WTC11 (cell line): Measurements from ENCODE around the gene NEAT1. TPM values are rescaled to one million over a fixed set of nuclear protein-coding genes. Genes with fewer than 3 reads are reported as not detected.

Source experiments
- ATAC-seq: fragments of 200-7000 bp; cut with Tn5 transposase; 2 replicates; pipeline ENCODE4 v1.10.0; 2021; ENCODE audit warnings: mild to moderate bottlenecking, moderate library complexity
- CTCF ChIA-PET: fragments of 300-600 bp; sonication (Branson Sonifier 250); formaldehyde crosslinking; loops from one replicate; lab custom pipeline; 2021; ENCODE audit warnings: antibody characterized with exemption; lab: Charles Lee
- POLR2A ChIA-PET: fragments of 350-600 bp; sonication (Branson Sonifier 250); formaldehyde crosslinking; loops from one replicate; lab custom pipeline; 2021; ENCODE audit warnings: antibody characterized with exemption; lab: Charles Lee
- DNase-seq: peaks from one replicate; pipeline ENCODE4 v3.0.0; 2021; ENCODE audit warnings: low spot score
- H3K27ac Mint-ChIP-seq: 2 replicates; pipeline ENCODE4 v1.8.0; 2021; ENCODE audit warnings: mixed read lengths
- H3K27me3 Mint-ChIP-seq: 2 replicates; pipeline ENCODE4 v1.8.0; 2021; ENCODE audit warnings: low read depth, mild to moderate bottlenecking, moderate library complexity, mixed read lengths
- H3K36me3 Mint-ChIP-seq: 2 replicates; pipeline ENCODE4 v1.8.0; 2021; ENCODE audit warnings: mixed read lengths
- H3K4me1 Mint-ChIP-seq: 2 replicates; pipeline ENCODE4 v1.8.0; 2022; ENCODE audit warnings: mixed read lengths
- H3K4me3 Mint-ChIP-seq: 2 replicates; pipeline ENCODE4 v1.8.0; 2021; ENCODE audit warnings: mild to moderate bottlenecking, moderate library complexity, mixed read lengths
- H3K9me3 Mint-ChIP-seq: 2 replicates; pipeline ENCODE4 v1.8.0; 2021; ENCODE audit warnings: mixed read lengths
- ATF3 ChIP-seq: sonication (generic); formaldehyde crosslinking; conservative IDR thresholded peaks from 2 replicates; pipeline ENCODE4 v1.8.1; 2022; ENCODE audit warnings: mild to moderate bottlenecking, missing genetic modification reagents
- E2F4 ChIP-seq: sonication (generic); formaldehyde crosslinking; IDR thresholded peaks from 2 replicates; pipeline ENCODE4 v1.8.1; 2022; ENCODE audit warnings: low read depth, mild to moderate bottlenecking, moderate library complexity, missing genetic modification reagents, borderline replicate concordance
- GRHL2 ChIP-seq: fragments of 250-450 bp; sonication (Bioruptor Pico); IDR thresholded peaks from 2 replicates; pipeline ENCODE4 v1.8.0; 2022; ENCODE audit warnings: mild to moderate bottlenecking, moderate library complexity; ENCODE audit not compliant: insufficient replicate concordance, severe bottlenecking
- NR3C1 ChIP-seq: sonication (generic); formaldehyde crosslinking; conservative IDR thresholded peaks from 2 replicates; pipeline ENCODE4 v1.8.1; 2023; ENCODE audit warnings: low read depth, mild to moderate bottlenecking, missing genetic modification reagents
- RELA ChIP-seq: sonication (generic); formaldehyde crosslinking; IDR thresholded peaks from 2 replicates; pipeline ENCODE4 v1.8.1; 2022; ENCODE audit warnings: missing genetic modification reagents, mild to moderate bottlenecking, borderline replicate concordance
- SOX15 ChIP-seq: fragments of 250-450 bp; sonication (Bioruptor Pico); IDR thresholded peaks from 2 replicates; pipeline ENCODE4 v1.9.0; 2021; ENCODE audit warnings: mild to moderate bottlenecking
- TEAD1 ChIP-seq: sonication (generic); formaldehyde crosslinking; IDR thresholded peaks from 2 replicates; pipeline ENCODE4 v1.8.0; 2022; ENCODE audit warnings: mild to moderate bottlenecking, missing genetic modification reagents
- ZBTB21 ChIP-seq: sonication (generic); formaldehyde crosslinking; IDR thresholded peaks from 2 replicates; pipeline ENCODE4 v1.8.1; 2023; ENCODE audit warnings: mild to moderate bottlenecking, missing genetic modification reagents, borderline replicate concordance
- ZMAT4 ChIP-seq: fragments of 250-450 bp; sonication (Bioruptor Pico); IDR thresholded peaks from 2 replicates; pipeline ENCODE4 v1.9.0; 2021; ENCODE audit warnings: mild to moderate bottlenecking
- ZNF121 ChIP-seq: sonication (generic); formaldehyde crosslinking; IDR thresholded peaks from 2 replicates; pipeline ENCODE4 v1.8.0; 2023; ENCODE audit warnings: missing genetic modification reagents
- ZNF317 ChIP-seq: sonication (generic); formaldehyde crosslinking; IDR thresholded peaks from 2 replicates; pipeline ENCODE4 v1.8.1; 2023; ENCODE audit warnings: low read depth, mild to moderate bottlenecking, moderate library complexity, missing genetic modification reagents, borderline replicate concordance
- ZNF416 ChIP-seq: fragments of 250-450 bp; sonication (Bioruptor Pico); IDR thresholded peaks from 2 replicates; pipeline ENCODE4 v1.9.0; 2021; ENCODE audit warnings: mild to moderate bottlenecking, inconsistent platforms
- total RNA-seq: library from RNA; stranded (reverse); gene quantifications from 3 replicates; pipeline ENCODE4 v1.2.3, GENCODE V29; 2021
- TF ChIP-seq, protein P1 (sequence below): sonication (generic); formaldehyde crosslinking; IDR thresholded peaks from 2 replicates; pipeline ENCODE4 v1.8.1; 2023; ENCODE audit warnings: mild to moderate bottlenecking, missing genetic modification reagents
- TF ChIP-seq, protein P2 (sequence below): fragments of 250-450 bp; sonication (Bioruptor Pico); conservative IDR thresholded peaks from 2 replicates; pipeline ENCODE4 v1.9.0; 2021; ENCODE audit warnings: mild to moderate bottlenecking
- TF ChIP-seq, protein P3 (sequence below): sonication (generic); formaldehyde crosslinking; IDR thresholded peaks from 2 replicates; pipeline ENCODE4 v1.8.0; 2023; ENCODE audit warnings: missing genetic modification reagents, mild to moderate bottlenecking, borderline replicate concordance
- TF ChIP-seq, protein P4 (sequence below): sonication (generic); formaldehyde crosslinking; IDR thresholded peaks from 2 replicates; pipeline ENCODE4 v1.8.1; 2022; ENCODE audit warnings: mild to moderate bottlenecking, missing genetic modification reagents, moderate library complexity, borderline replicate concordance
- TF ChIP-seq, protein P5 (sequence below): fragments of 250-450 bp; sonication (Bioruptor Pico); IDR thresholded peaks from 2 replicates; pipeline ENCODE4 v1.8.0; 2021; ENCODE audit warnings: mild to moderate bottlenecking

Gene NEAT1
- total RNA-seq, 1 experiment from 2014 or later = 38.1 TPM

GRCh38 chr11:65430406-65431217 lies 8.0 kb downstream of the NEAT1 start:
- no peaks in the 10 kb centered on the region for H3K36me3 Mint-ChIP-seq
- DNase-seq (no peak), ATAC-seq (no peak)
- no peak overlapping the region for H3K4me3 Mint-ChIP-seq
- CTCF ChIA-PET = interaction anchor here (0.5 to 1.2 kb wide), 5 partner anchors 13 to 95 kb away, joined by 3 to 11 read pairs (median 3); no protein-coding TSS in a partner anchor
- peaks cover 48% of the 10 kb centered on the region for H3K4me1 Mint-ChIP-seq
- H3K9me3 Mint-ChIP-seq = no peaks in the 10 kb centered on the region
- POLR2A ChIA-PET = interaction anchor here (1.5 kb wide), 2 partner anchors 57 to 68 kb away, joined by 3 to 4 read pairs; partner anchors contain the start of gene MALAT1
- no peaks in the 10 kb centered on the region for H3K27me3 Mint-ChIP-seq
- H3K27ac Mint-ChIP-seq = no peak overlapping the region
- TF ChIP-seq RELA (CRISPR knock-in tag) = no peak
- no peak for TF ChIP-seq ZBTB21 (CRISPR knock-in tag)
- TF ChIP-seq, protein P1, sequence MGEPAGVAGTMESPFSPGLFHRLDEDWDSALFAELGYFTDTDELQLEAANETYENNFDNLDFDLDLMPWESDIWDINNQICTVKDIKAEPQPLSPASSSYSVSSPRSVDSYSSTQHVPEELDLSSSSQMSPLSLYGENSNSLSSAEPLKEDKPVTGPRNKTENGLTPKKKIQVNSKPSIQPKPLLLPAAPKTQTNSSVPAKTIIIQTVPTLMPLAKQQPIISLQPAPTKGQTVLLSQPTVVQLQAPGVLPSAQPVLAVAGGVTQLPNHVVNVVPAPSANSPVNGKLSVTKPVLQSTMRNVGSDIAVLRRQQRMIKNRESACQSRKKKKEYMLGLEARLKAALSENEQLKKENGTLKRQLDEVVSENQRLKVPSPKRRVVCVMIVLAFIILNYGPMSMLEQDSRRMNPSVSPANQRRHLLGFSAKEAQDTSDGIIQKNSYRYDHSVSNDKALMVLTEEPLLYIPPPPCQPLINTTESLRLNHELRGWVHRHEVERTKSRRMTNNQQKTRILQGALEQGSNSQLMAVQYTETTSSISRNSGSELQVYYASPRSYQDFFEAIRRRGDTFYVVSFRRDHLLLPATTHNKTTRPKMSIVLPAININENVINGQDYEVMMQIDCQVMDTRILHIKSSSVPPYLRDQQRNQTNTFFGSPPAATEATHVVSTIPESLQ (CRISPR knock-in tag) = no peak
- TF ChIP-seq, protein P2, sequence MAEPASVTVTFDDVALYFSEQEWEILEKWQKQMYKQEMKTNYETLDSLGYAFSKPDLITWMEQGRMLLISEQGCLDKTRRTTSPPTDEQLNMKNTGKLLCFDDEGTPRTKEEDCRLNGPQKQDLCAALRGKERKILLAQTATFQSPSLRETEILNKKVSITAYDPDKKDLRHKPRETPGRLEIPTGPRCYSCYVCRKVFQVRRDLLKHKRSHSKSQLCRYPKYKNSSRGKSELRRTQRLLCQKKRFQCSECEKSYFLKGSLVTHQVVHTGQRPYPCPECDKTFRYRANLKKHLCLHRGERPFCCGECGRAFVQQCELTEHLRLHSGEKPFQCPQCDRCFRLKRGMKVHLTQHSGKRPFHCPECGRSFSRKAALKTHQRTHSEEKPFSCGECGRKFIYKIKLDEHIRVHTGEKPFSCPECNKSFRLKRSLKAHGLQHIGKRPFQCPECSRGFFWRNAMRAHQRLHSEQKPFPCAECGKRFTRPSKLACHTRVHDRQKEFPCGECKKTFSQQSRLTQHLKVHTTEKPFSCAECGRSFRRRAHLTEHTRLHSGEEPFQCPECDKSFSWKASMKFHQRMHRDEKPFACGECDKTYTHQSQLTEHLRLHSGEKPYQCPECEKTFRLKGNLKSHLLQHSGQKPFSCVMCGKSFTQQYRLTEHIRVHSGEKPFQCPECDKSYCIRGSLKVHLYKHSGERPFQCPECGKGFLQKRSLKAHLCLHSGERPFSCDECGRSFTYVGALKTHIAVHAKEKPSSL (CRISPR knock-in tag) = no peak
- TF ChIP-seq, protein P3, sequence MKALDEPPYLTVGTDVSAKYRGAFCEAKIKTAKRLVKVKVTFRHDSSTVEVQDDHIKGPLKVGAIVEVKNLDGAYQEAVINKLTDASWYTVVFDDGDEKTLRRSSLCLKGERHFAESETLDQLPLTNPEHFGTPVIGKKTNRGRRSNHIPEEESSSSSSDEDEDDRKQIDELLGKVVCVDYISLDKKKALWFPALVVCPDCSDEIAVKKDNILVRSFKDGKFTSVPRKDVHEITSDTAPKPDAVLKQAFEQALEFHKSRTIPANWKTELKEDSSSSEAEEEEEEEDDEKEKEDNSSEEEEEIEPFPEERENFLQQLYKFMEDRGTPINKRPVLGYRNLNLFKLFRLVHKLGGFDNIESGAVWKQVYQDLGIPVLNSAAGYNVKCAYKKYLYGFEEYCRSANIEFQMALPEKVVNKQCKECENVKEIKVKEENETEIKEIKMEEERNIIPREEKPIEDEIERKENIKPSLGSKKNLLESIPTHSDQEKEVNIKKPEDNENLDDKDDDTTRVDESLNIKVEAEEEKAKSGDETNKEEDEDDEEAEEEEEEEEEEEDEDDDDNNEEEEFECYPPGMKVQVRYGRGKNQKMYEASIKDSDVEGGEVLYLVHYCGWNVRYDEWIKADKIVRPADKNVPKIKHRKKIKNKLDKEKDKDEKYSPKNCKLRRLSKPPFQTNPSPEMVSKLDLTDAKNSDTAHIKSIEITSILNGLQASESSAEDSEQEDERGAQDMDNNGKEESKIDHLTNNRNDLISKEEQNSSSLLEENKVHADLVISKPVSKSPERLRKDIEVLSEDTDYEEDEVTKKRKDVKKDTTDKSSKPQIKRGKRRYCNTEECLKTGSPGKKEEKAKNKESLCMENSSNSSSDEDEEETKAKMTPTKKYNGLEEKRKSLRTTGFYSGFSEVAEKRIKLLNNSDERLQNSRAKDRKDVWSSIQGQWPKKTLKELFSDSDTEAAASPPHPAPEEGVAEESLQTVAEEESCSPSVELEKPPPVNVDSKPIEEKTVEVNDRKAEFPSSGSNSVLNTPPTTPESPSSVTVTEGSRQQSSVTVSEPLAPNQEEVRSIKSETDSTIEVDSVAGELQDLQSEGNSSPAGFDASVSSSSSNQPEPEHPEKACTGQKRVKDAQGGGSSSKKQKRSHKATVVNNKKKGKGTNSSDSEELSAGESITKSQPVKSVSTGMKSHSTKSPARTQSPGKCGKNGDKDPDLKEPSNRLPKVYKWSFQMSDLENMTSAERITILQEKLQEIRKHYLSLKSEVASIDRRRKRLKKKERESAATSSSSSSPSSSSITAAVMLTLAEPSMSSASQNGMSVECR (CRISPR knock-in tag) = no peak
- TF ChIP-seq ZNF416 (CRISPR knock-in tag) = no peak
- TF ChIP-seq, protein P4, sequence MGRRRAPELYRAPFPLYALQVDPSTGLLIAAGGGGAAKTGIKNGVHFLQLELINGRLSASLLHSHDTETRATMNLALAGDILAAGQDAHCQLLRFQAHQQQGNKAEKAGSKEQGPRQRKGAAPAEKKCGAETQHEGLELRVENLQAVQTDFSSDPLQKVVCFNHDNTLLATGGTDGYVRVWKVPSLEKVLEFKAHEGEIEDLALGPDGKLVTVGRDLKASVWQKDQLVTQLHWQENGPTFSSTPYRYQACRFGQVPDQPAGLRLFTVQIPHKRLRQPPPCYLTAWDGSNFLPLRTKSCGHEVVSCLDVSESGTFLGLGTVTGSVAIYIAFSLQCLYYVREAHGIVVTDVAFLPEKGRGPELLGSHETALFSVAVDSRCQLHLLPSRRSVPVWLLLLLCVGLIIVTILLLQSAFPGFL = no peak
- no peak for TF ChIP-seq ZNF121 (CRISPR knock-in tag)

GRCh38 chr11:65431451-65432099 lies 9.0 kb downstream of the NEAT1 start:
- no peak overlapping the region for H3K27ac Mint-ChIP-seq
- H3K4me1 Mint-ChIP-seq = peaks cover 38% of the 10 kb centered on the region
- POLR2A ChIA-PET = no interaction called here
- H3K27me3 Mint-ChIP-seq = no peaks in the 10 kb centered on the region
- TF ChIP-seq, protein P5, sequence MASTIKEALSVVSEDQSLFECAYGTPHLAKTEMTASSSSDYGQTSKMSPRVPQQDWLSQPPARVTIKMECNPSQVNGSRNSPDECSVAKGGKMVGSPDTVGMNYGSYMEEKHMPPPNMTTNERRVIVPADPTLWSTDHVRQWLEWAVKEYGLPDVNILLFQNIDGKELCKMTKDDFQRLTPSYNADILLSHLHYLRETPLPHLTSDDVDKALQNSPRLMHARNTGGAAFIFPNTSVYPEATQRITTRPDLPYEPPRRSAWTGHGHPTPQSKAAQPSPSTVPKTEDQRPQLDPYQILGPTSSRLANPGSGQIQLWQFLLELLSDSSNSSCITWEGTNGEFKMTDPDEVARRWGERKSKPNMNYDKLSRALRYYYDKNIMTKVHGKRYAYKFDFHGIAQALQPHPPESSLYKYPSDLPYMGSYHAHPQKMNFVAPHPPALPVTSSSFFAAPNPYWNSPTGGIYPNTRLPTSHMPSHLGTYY (CRISPR knock-in tag) = no peak
- no peak for TF ChIP-seq SOX15 (CRISPR knock-in tag)
- TF ChIP-seq ATF3 (CRISPR knock-in tag) = no peak
- TF ChIP-seq ZMAT4 = no peak
- no peak for TF ChIP-seq ZNF317 (CRISPR knock-in tag)
- no peak for TF ChIP-seq TEAD1 (CRISPR knock-in tag)
- TF ChIP-seq NR3C1 = no peak
- no peak for TF ChIP-seq GRHL2 (CRISPR knock-in tag)
- TF ChIP-seq E2F4 (CRISPR knock-in tag) = no peak
- CTCF ChIA-PET = interaction anchor here (1.0 to 1.4 kb wide), 3 partner anchors 14 to 37 kb away, joined by 7 to 9 read pairs (median 8); no protein-coding TSS in a partner anchor
- no peaks in the 10 kb centered on the region for H3K36me3 Mint-ChIP-seq
- H3K9me3 Mint-ChIP-seq = no peaks in the 10 kb centered on the region
- no peak for ATAC-seq
- DNase-seq = no peak
- H3K4me3 Mint-ChIP-seq = no peak overlapping the region
